Lung microvascular endothelial cell (primary cell): ENCODE measurements around the gene BPI. TPM values are rescaled to one million over a fixed set of nuclear protein-coding genes. Genes with fewer than 3 reads are reported as not detected.
"Not testable (repeated sequence)": the region's sequence is repeated elsewhere in the genome, so short reads cannot be mapped to it uniquely, and the experiment has no call there.

Experiments
- DNase-seq, 2 donors: peaks; one replicate each; pipeline versions ENCODE4 v3.0.0 to v3.0.0-alpha.2; 2010; ENCODE audit warnings: low read depth in 2 of 2
- total RNA-seq: library from RNA; depleted of rRNA; stranded (reverse); fragments of >200 nt; gene quantifications from 2 replicates; pipeline ENCODE4 v1.2.1, GENCODE V29; 2014

Gene BPI
- total RNA-seq, 1 donor from 2014 or later: not detected

GRCh38 chr20:38357653-38358207, 53.8 kb downstream of the BPI start:
- DNase-seq: no peak

GRCh38 chr20:38358556-38358955, 54.6 kb downstream of the BPI start:
- no peak for DNase-seq

- DNase-seq: no peak
These were observed 59.2 kb downstream of the BPI start for GRCh38 chr20:38363004-38363747.

- peak; percentile 30 to 47 for DNase-seq
These were observed 65.4 kb downstream of the BPI start for GRCh38 chr20:38369389-38369788.

GRCh38 chr20:38372806-38373205, 68.8 kb downstream of the BPI start:
- DNase-seq: peak in 1 of 2 donors; percentile 38

- DNase-seq: peak in 1 of 2 donors; percentile 81
These were observed 69.4 kb downstream of the BPI start for GRCh38 chr20:38373231-38373867.

- DNase-seq: no peak
These were observed 69.9 kb downstream of the BPI start for GRCh38 chr20:38373898-38374297.

- DNase-seq: no peak
These were observed 73.2 kb downstream of the BPI start for GRCh38 chr20:38377039-38377685.

- DNase-seq: not testable (repeated sequence)
These were observed 73.9 kb downstream of the BPI start for GRCh38 chr20:38377838-38378237.

GRCh38 chr20:38383147-38383546, 79.2 kb downstream of the BPI start:
- no peak for DNase-seq

GRCh38 chr20:38386004-38386403, 82.0 kb downstream of the BPI start:
- DNase-seq: no peak

GRCh38 chr20:38386851-38387250, 82.9 kb downstream of the BPI start:
- no peak for DNase-seq

Other genes starting within 250 kb of the BPI start
- gene TGM2, start 138.9 kb upstream of the BPI start, total RNA-seq: 273 and 343 TPM in 2 replicates
- gene KIAA1755, start 43.4 kb upstream of the BPI start, total RNA-seq: under 0.01 TPM in 1 of 2 replicates, not detected in the other
- under 0.01 TPM in 2 replicates for gene LBP, start 42.3 kb downstream of the BPI start, total RNA-seq
- 3.1 and 4.0 TPM in 2 replicates for gene SNHG17, start 131.2 kb downstream of the BPI start, total RNA-seq
- gene RALGAPB, start 168.7 kb downstream of the BPI start, total RNA-seq: 13.9 and 14.8 TPM in 2 replicates